OCI-LY3 (cell line): ENCODE measurements around the gene LSM3.

ENCODE experiments used
- H2AFZ ChIP-seq: fragments of 200-600, 300-600 bp; shearing (Covaris generic); 2 replicates; pipeline ENCODE4 v1.6.0; 2014; ENCODE audit warnings: antibody characterized with exemption, low read depth, low read length
- H3K27ac ChIP-seq: fragments of 200-600, 300-600 bp; sonication (generic); 2 replicates; pipeline ENCODE4 v1.5.1; 2014; ENCODE audit warnings: mild to moderate bottlenecking, low read length, moderate library complexity, mixed read lengths
- H3K27me3 ChIP-seq: fragments of 200-600, 300-600 bp; sonication (generic); 2 replicates; pipeline ENCODE4 v1.6.1; 2014; ENCODE audit warnings: low read depth, low read length, mixed read lengths
- H3K36me3 ChIP-seq: fragments of 200-600, 300-600 bp; sonication (generic); replicated peaks from 2 replicates; pipeline ENCODE3; 2014; ENCODE audit warnings: low read depth, low read length, mixed read lengths
- H3K4me1 ChIP-seq: fragments of 300-600, 200-600 bp; sonication (generic); 2 replicates; pipeline ENCODE4 v1.6.1; 2014; ENCODE audit warnings: low read length, mixed read lengths
- H3K4me2 ChIP-seq: fragments of 200-600, 300-600 bp; sonication (generic); 2 replicates; pipeline ENCODE4 v1.6.1; 2014; ENCODE audit warnings: low read length, mixed read lengths
- H3K4me3 ChIP-seq: fragments of 300-600, 200-600 bp; sonication (generic); 2 replicates; pipeline ENCODE4 v1.5.1; 2014; ENCODE audit warnings: antibody characterized with exemption, mild to moderate bottlenecking, low read length, moderate library complexity
- H3K79me2 ChIP-seq: fragments of 300-600, 200-600 bp; shearing (Covaris generic); 2 replicates; pipeline ENCODE4 v1.6.1; 2014; ENCODE audit warnings: mild to moderate bottlenecking, low read length, mixed read lengths
- H3K9ac ChIP-seq: fragments of 300-600, 200-600 bp; shearing (Covaris generic); 2 replicates; pipeline ENCODE4 v1.6.0; 2014; ENCODE audit warnings: mild to moderate bottlenecking, low read length, moderate library complexity
- H3K9me3 ChIP-seq: fragments of 200-600, 300-600 bp; shearing (Covaris generic); 2 replicates; pipeline ENCODE4 v1.6.1; 2014; ENCODE audit warnings: low read length, mixed read lengths; ENCODE audit not compliant: insufficient read depth
- H4K20me1 ChIP-seq: fragments of 200-600, 300-600 bp; sonication (generic); 2 replicates; pipeline ENCODE4 v1.6.1; 2016; ENCODE audit warnings: low read length, mixed read lengths; ENCODE audit not compliant: insufficient read depth
- CTCF ChIP-seq: fragments of 200-600, 300-600 bp; sonication (generic); IDR thresholded peaks from 2 replicates; pipeline ENCODE4 v1.5.1; 2014; ENCODE audit warnings: antibody characterized with exemption, low read length, low read depth
- EZH2phosphoT487 ChIP-seq: fragments of 200-600 bp; shearing (Covaris generic); IDR thresholded peaks from 2 replicates; pipeline ENCODE4 v1.6.1; 2018; ENCODE audit warnings: antibody characterized with exemption, mixed run types, low read depth

The LSM3 gene

GRCh38 chr3:14235003-14235911 lies 56.6 kb downstream of the LSM3 start:
- Histone ChIP-seq H3K4me1 (no peaks in the 10 kb centered on the region), H3K9me3 (no peaks in the 10 kb centered on the region), H3K79me2 (no peaks in the 10 kb centered on the region), H3K36me3 (no peaks in the 10 kb centered on the region), H3K4me3 (no peak overlapping the region), H3K27ac (no peak overlapping the region), H3K27me3 (0 out of 2 replicates have a peak, but pooled peaks cover 4% of the 10 kb centered on the region), H3K9ac (no peak overlapping the region), H3K4me2 (no peak overlapping the region), H4K20me1 (no peaks in the 10 kb centered on the region), H2AFZ (no peak overlapping the region)
- TF ChIP-seq EZH2phosphoT487: no peak
- TF ChIP-seq CTCF: no peak

- Histone ChIP-seq H3K27ac (no peak overlapping the region), H3K9ac (no peak overlapping the region)
Measured at GRCh38 chr3:14235912-14236295, 57.3 kb downstream of the LSM3 start.

GRCh38 chr3:14236902-14237301 lies 58.3 kb downstream of the LSM3 start:
- Histone ChIP-seq H3K4me3 (no peak overlapping the region), H2AFZ (no peak overlapping the region), H3K27me3 (0 out of 2 replicates have a peak, but pooled peaks cover 4% of the 10 kb centered on the region), H3K4me1 (no peaks in the 10 kb centered on the region), H3K9ac (no peak overlapping the region), H3K27ac (no peak overlapping the region), H3K79me2 (no peaks in the 10 kb centered on the region), H3K36me3 (no peaks in the 10 kb centered on the region), H3K9me3 (no peaks in the 10 kb centered on the region), H4K20me1 (no peaks in the 10 kb centered on the region), H3K4me2 (no peak overlapping the region)
- TF ChIP-seq CTCF: no peak
- TF ChIP-seq EZH2phosphoT487: no peak

More at GRCh38 chr3:14235912-14236295, 57.3 kb downstream of the LSM3 start:
- H3K79me2 ChIP-seq: no peaks in the 10 kb centered on the region
- H3K4me3 ChIP-seq: no peak overlapping the region
- H4K20me1 ChIP-seq: no peaks in the 10 kb centered on the region
- TF ChIP-seq CTCF (no peak), EZH2phosphoT487 (no peak)
- H3K4me1 ChIP-seq: no peaks in the 10 kb centered on the region
- 0 out of 2 replicates have a peak, but pooled peaks cover 4% of the 10 kb centered on the region for H3K27me3 ChIP-seq
- H3K9me3 ChIP-seq: no peaks in the 10 kb centered on the region
- H3K36me3 ChIP-seq: no peaks in the 10 kb centered on the region
- no peak overlapping the region for H2AFZ ChIP-seq
- H3K4me2 ChIP-seq: no peak overlapping the region

GRCh38 chr3:14237457-14237856 lies 58.8 kb downstream of the LSM3 start:
- Histone ChIP-seq H3K79me2 (no peaks in the 10 kb centered on the region), H3K4me2 (no peak overlapping the region), H3K9ac (no peak overlapping the region), H4K20me1 (no peaks in the 10 kb centered on the region), H3K36me3 (no peaks in the 10 kb centered on the region), H2AFZ (no peak overlapping the region), H3K27ac (no peak overlapping the region), H3K27me3 (0 out of 2 replicates have a peak, but pooled peaks cover 4% of the 10 kb centered on the region), H3K4me1 (no peaks in the 10 kb centered on the region), H3K4me3 (no peak overlapping the region), H3K9me3 (no peaks in the 10 kb centered on the region)
- TF ChIP-seq CTCF: no peak
- no peak for TF ChIP-seq EZH2phosphoT487
